ENCODE measurements around the gene LHCGR. TPM values are rescaled to one million over a fixed set of nuclear protein-coding genes. Genes with fewer than 3 reads are reported as not detected.

The LHCGR gene
- polyA plus RNA-seq, 1 of the 3 experiments (the other 2 are of a cell fraction): not detected

DNA sequence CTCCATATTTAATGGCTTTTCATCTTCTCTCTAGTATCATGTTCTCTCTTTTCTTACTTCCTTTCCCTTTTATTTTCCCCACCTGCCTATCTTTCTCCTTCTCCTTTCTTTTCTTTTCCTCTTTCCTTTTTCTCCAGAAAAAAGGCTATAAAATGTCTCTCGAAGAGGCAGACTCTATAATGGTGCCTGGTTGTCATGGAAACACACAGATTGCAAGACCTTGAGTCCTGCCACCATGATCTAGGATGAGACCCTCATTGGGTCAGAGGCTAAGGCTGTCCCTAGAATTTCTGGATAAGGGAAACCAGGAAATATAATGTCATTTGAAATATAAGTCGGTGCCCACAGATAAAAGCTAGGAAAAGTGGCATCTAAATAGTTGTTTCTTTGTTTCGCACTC lies 36.5 kb upstream of the LHCGR start:
- Histone ChIP-seq H3K79me2 (ENCODE audit: insufficient read depth) (no peaks in the 10 kb centered on the region), H2AFZ (ENCODE audit: low read depth) (no peak overlapping the region), H3K27ac (ENCODE audit: low read depth in 2 of 2, low read length in 1 of 2) (no peak overlapping the region), H3K36me3 (replicated peaks in 1 of 2; ENCODE audit: control insufficient read depth in 1 of 2, insufficient read depth in 2 of 2, low read length in 1 of 2) (no peaks in the 10 kb centered on the region), H4K20me1 (ENCODE audit: insufficient read depth) (no peaks in the 10 kb centered on the region), H3F3A (replicated peaks; ENCODE audit: insufficient read depth) (no peaks in the 10 kb centered on the region), H3K9ac (no peak overlapping the region), H3K27me3 (ENCODE audit: insufficient read depth) (no peaks in the 10 kb centered on the region), H3K4me2 (no peak overlapping the region), H3K4me3 (ENCODE audit: low read depth in 2 of 2, low read length in 1 of 2) (no peak overlapping the region), H3K9me3 (no peaks in the 10 kb centered on the region), H3K4me1 (ENCODE audit: control insufficient read depth in 1 of 2, insufficient read depth in 2 of 2, low read depth in 1 of 2, low read length in 1 of 2) (no peaks in the 10 kb centered on the region), H3K9me2 (no peaks in the 10 kb centered on the region)
- no peak for DNase-seq
- TF ChIP-seq FOXM1 (IDR thresholded peaks at IDR 0.05; ENCODE audit: low read depth): no peak
- TF ChIP-seq RCOR1 (IDR thresholded peaks at IDR 0.05; ENCODE audit: low read length): no peak
- TF ChIP-seq GATA2 (CRISPR knock-in tag; IDR thresholded peaks at IDR 0.05): no peak
- no peak for TF ChIP-seq TAF1 (IDR thresholded peaks at IDR 0.05; ENCODE audit: borderline replicate concordance, low read depth, low read length)
- TF ChIP-seq, protein P1, sequence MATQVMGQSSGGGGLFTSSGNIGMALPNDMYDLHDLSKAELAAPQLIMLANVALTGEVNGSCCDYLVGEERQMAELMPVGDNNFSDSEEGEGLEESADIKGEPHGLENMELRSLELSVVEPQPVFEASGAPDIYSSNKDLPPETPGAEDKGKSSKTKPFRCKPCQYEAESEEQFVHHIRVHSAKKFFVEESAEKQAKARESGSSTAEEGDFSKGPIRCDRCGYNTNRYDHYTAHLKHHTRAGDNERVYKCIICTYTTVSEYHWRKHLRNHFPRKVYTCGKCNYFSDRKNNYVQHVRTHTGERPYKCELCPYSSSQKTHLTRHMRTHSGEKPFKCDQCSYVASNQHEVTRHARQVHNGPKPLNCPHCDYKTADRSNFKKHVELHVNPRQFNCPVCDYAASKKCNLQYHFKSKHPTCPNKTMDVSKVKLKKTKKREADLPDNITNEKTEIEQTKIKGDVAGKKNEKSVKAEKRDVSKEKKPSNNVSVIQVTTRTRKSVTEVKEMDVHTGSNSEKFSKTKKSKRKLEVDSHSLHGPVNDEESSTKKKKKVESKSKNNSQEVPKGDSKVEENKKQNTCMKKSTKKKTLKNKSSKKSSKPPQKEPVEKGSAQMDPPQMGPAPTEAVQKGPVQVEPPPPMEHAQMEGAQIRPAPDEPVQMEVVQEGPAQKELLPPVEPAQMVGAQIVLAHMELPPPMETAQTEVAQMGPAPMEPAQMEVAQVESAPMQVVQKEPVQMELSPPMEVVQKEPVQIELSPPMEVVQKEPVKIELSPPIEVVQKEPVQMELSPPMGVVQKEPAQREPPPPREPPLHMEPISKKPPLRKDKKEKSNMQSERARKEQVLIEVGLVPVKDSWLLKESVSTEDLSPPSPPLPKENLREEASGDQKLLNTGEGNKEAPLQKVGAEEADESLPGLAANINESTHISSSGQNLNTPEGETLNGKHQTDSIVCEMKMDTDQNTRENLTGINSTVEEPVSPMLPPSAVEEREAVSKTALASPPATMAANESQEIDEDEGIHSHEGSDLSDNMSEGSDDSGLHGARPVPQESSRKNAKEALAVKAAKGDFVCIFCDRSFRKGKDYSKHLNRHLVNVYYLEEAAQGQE (IDR thresholded peaks at IDR 0.05; ENCODE audit: low read depth, low read length): no peak
- no peak for TF ChIP-seq NRF1 (IDR thresholded peaks at IDR 0.05; ENCODE audit: low read depth, low read length)
- TF ChIP-seq MAX (IDR thresholded peaks at IDR 0.05; ENCODE audit: low read depth): no peak
- TF ChIP-seq RFX5 (IDR thresholded peaks at IDR 0.05; ENCODE audit: low read length): no peak
- TF ChIP-seq JUND (IDR thresholded peaks at IDR 0.05): no peak
- TF ChIP-seq GABPA (IDR thresholded peaks at IDR 0.05; ENCODE audit: low read depth): no peak
- TF ChIP-seq, protein P2, sequence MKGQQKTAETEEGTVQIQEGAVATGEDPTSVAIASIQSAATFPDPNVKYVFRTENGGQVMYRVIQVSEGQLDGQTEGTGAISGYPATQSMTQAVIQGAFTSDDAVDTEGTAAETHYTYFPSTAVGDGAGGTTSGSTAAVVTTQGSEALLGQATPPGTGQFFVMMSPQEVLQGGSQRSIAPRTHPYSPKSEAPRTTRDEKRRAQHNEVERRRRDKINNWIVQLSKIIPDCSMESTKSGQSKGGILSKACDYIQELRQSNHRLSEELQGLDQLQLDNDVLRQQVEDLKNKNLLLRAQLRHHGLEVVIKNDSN (IDR thresholded peaks at IDR 0.05; ENCODE audit: borderline replicate concordance, low read depth): no peak
- no peak for TF ChIP-seq CTCF (IDR thresholded peaks at IDR 0.05)
- no peak for TF ChIP-seq TEAD4 (IDR thresholded peaks at IDR 0.05; ENCODE audit: borderline replicate concordance, insufficient read depth)
- TF ChIP-seq ZBTB33 (IDR thresholded peaks at IDR 0.05; ENCODE audit: borderline replicate concordance, low read depth): no peak
- TF ChIP-seq SMC3 (IDR thresholded peaks at IDR 0.05; ENCODE audit: low read depth, low read length): no peak
- no peak for TF ChIP-seq ELF1 (IDR thresholded peaks at IDR 0.05)
- CTCF ChIA-PET: no interaction called here
- 45% methylated on average over 3 of the region's 3 CpGs for WGBS (ENCODE audit: low lambda C conversion rate)
- POLR2A ChIA-PET: no interaction called here
